GM21423 (cell line): ENCODE results near the gene MTHFSD.

Experiments used
- ATAC-seq: cut with Tn5 transposase; IDR thresholded peaks from one replicate; pipeline ENCODE4 v1.9.1; 2021; ENCODE audit warnings: mild to moderate bottlenecking, moderate library complexity; ENCODE audit not compliant: unreplicated experiment

MTHFSD gene

DNA sequence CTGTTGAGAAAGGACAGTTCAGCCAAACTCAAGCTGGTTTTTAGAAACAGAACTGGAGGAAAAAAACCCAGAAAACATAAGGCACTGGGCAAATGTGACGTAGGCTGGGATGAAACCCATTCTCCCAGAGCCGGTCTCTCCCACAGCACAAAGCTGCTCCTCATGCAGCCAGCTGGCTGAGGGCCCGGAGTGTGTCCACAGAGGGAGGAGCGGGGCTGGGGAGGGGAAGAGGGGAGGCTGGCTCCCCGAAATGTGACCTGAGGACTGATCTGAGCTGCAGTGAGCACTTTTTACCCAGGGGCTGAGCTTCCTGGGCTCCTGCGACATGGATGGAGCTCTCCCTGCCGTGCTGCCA is 23.9 kb downstream of the MTHFSD start:
- no peak for ATAC-seq

DNA sequence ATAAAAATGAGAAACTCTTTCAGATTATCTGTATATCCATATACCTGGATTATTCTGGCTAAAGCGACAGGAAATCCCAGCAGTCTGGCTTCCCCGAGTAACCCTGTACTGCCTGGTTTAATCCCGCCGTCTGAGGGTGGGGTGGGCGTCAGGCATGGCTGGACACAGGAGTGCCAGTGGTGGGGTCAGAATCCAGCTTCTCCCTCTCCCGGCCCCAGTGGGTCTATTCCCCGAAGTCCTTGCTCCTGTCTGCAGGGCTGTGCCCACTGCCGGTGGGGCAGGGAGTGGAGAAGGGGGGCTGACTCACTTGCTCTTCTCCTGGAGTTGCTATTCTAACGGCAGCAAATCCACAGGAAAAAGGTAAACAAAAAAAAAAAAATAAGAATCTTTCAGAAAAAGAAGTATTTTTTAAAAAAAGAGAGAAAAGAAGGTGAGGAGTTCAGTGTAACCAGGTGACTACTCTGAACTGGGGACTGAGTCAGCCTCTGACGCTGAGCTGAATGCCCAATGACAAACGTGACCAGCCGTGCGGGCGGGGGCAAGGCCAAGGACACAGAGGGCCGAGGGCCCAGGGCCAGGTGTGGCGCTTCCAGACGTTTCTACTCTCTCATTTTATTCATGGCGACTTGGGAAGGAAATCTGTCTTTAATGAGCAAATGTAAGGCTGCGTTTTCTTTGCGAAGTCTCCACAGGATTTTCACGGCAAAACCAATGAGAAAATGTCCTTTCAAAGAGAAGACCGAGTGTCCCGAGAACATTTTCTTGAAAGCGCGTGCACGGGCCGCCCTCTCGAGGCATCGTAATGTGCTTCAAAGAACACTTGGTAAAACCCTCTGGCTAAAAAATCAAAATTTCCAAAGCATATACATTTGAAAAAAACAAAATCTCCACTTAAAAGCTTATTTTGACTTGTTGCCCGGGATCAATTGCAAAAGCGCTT is 24.5 kb downstream of the MTHFSD start:
- no peak for ATAC-seq

DNA sequence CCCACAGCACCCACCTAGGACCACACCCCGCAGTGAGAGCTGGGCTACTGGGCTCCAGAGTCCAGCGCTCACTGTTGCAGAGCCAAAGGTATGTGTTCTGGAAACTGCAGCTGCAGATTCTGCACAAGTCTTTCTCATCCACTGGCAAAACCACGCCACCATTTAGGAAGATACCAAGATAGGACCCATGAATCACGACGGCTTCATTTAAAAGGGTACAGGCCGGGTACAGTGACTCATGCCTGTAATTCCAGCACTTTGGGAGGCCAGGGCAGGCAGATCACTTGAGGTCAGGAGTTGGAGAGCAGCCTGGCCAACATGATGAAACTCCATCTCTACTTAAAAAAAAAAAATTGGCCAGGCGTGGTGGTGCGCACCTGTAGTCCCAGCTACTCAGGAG is 25.9 kb downstream of the MTHFSD start:
- ATAC-seq = no peak

DNA sequence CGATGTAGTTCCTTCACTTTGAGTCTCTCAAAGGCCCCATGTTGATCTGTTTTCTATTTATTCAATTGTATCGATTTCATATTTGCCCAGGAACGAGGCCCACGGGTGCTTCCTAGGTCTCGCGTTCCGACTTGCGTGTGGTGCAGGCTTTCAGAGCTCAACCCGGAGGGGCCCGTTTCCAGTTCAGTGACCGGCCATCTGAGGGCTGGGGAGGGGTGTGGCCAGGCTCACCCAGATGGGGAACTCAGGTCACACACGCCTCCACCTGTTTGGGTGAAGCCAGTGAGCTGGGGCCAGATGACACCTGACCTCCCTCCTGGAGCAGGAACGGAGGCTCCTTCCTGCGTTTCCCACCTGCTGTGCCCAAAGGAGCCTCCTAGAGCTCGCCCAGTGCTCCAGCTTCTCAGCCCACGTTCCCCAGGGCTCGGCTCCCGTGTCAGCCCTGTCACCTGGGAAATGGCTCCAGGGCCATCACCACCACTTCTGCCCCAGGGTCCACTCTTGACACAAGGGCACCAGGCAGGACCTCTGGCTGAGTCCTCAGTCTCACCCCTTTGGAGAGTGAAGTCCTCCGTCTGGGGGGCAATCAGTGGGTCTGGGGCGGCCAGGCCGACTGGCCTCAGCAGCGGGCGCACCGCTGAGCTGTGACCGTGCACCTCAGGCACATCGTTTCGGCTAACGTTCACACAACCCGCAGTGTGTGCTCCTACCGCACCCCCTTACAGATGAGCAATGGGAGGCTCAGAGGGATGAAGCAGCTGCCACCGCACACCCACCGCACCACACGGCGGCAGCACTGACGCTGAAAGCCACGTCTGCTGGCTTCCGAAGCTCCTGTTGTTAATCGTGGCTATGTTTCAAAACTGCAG is 26.7 kb downstream of the MTHFSD start:
- ATAC-seq = no peak

DNA sequence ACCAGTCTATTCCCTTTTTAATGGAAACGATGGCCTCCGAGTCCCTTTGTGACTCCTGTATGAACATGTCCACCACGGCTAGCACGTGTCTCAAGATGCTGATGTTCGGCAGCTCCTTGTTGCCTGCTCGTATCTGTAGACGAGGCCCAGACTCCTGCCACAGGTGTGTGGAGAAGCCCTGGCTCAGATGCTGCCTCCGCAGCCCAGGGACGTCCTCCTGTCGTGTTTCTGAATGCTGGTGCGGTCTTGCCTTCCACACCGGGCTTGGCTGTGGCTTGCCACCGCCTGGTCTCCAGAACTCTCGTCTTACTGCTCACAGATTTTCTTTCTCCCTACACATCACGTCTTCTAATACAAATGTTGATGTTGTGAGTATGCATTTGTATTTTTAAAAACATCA is 27.7 kb downstream of the MTHFSD start:
- ATAC-seq = no peak

DNA sequence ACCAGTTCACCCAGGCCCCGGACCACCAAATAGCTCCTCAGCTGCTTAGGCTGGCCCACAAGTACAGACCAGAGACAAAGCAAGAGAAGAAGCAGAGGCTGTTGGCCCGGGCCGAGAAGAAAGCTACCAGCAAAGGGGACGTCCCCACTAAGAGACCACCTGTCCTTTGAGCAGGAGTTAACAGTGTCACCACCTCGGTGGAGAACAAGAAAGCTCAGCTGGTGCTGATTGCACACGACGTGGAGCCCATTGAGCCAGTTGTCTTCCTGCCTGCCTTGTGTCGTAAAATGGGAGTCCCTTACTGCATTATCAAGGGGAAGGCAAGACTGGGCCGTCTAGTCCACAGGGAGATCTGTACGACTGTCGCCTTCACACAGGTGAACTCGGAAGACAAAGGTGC is 29.3 kb downstream of the MTHFSD start:
- no peak for ATAC-seq

DNA sequence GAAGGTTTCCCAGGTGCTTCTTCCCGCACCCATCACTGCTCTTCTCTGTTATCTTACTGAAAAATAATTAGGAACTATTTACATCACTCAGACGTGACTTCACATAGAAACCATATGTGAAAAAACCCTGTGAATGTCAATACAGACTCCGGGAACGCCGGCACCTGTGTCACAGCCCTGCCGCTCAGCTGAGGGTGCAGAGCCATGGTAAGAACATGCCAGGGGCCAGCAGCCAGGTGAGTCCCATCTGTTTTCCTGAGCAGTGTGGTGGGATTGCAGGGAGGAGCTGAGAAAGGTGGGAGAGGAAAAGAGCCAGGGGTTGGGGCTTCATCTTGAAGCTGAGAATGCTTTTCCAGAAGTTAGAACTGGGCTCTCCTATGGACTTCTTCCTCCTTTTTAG is 31.0 kb downstream of the MTHFSD start:
- ATAC-seq = no peak

DNA sequence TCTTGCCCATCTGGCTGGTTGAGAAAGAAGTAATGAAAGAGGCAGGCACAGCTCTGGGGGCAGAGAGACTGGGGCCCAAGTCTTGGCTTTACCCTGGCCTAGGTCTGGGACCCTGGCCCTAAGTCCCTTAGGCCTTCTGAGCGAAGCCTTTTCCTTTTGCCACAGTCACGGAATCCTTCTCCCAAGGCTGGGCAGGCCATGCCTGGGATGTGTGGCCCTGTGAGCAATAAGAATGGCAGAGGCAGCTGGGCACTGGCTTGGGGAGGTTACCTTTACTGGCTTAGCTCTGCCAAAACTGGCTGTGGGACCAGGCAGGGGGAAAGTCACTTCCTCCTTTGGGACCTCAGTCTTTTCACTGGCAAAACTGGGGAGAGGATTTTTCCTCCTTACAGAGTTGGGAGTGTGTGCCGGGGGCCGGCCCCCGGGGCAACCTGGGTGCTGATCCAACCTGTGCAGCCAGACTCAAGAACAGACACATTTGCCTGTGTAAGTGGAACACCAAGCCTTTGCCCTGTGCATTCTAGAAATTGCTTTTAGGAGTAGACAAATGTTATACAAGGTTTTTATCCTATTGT is 31.8 kb downstream of the MTHFSD start:
- ATAC-seq = no peak

DNA sequence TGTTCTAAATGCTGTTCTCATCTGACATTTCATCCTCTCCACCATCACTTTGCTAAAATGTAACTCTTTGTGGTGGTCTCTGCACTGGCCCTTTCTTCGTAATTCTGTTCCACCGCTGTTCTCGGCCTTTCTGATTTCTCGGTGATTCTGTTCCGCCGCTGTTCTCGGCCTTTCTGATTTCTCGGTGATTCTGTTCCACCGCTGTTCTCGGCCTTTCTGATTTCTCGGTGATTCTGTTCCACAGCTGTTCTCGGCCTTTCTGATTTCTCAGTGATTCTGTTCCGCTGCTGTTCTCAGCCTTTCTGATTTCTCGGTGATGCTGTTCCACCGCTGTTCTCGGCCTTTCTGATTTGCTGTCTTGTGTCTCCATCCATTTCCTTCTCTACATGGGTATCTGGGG is 32.4 kb downstream of the MTHFSD start:
- ATAC-seq = no peak

DNA sequence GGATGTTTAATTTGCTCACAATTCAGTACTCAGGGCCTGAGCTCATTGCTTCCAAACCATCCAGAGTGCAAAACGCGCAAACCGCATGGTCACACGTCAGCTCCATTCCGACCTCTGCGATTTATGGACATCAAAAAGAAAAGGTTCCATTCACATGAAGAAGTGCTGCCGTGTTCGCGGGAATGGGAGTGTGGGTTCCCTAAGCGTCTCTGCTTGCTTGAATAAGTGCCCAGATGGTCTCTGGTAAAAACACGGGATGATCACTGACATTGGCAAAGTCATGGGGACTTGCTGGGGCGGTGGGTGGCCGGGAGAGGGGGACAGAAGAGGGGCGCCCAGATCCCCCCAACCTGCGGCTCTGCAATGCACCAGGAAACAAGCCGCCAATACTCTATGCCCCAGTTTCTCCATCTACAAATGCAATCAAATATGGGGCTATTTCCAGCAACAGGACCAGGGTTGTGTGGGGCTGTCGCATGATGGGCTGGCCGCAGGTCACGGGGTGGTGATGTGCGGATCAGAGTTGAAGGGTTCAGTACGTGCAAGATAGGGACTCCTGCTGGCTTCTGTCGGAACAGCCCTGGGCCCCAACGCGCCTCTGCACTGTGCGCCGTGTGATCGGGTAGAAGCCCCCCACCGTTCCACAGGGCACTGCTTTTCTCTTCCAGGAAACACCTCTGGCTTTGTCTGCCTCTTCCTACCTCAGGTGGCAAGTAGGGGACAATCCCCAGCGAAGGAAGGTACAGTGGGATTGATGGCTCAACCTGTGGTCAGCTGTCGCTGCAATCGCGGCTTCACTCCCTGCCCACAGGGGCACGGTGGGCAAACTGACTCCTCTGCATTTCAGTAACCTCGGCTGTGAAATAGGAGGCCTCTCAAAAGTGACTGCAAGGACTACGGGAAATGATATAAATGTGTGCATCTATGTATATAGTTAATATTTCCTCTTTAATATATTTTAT is 33.5 kb downstream of the MTHFSD start:
- no peak for ATAC-seq

DNA sequence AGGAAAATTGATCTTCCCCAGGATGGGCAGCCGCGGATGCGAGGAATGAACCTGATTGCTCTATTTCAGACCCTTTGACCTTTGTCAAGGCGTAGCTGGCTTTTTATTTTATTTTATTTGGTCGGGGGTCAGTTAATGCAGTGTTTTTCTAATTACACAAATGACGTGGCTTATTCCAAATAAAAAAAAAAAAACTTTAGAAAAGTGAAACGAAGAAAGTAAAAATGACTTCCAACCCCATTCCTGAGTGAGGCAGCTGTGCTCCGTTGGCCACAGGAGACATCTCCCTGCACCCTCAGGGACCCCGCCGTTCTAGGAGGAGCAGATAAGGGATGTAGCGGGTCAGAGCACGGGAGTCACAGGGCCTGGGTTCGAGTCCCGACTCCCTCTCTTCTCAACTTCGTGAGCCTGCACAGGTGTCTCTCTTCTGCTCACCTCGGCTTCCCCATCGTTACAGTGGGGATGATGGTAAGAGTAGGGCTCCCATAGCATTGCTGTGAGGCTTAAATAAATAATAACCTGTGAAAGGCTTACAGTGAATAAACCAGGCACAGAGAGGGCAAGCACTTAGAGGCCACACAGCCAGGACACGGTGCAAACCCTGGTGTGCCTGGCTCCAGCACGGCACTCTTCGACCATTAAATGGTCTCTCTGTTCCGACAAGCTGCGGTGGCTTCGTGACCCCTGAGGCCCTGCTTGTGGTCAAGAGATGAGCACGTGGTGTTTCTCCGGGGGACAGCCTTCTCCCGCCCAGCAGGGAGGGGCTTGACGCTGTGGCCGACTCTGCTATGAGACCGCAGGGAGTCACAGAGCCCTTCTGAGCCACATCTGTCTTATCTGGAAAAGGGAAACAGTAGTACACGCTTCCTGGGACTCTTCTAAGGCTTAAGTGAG is 34.5 kb downstream of the MTHFSD start:
- ATAC-seq = no peak

DNA sequence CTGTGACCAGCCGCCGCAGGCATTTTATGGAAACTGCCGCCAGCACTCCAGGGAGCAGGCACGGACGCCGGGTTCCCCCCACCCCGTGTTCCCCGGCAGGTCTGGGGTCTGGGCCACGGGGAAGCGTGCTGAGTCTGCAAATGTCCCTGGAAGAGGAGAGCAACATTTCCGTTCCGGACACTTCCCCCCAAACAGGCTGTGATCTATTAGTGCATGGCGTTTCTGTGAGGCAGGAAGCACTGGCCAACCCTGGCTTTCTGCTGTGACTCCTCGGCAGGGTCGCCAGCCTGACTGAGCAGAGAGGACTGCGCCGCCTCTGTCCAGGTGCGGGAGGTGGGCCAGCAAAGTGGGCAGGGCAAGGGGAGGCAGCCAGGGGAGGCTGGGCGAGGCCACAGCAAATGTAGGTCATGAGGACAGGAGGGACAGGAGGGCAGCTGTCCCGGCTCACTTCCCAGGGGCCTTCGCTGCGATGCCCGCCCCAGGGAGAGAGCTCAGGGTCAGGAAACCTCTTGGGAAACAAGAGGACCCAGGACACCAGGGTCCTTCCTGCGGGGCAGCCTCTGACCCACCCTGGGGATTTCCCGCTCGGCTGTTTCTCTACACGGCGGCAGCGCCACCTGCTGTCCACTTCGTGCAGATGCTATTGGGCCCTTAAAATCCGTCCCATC is 35.3 kb downstream of the MTHFSD start:
- ATAC-seq = no peak

DNA sequence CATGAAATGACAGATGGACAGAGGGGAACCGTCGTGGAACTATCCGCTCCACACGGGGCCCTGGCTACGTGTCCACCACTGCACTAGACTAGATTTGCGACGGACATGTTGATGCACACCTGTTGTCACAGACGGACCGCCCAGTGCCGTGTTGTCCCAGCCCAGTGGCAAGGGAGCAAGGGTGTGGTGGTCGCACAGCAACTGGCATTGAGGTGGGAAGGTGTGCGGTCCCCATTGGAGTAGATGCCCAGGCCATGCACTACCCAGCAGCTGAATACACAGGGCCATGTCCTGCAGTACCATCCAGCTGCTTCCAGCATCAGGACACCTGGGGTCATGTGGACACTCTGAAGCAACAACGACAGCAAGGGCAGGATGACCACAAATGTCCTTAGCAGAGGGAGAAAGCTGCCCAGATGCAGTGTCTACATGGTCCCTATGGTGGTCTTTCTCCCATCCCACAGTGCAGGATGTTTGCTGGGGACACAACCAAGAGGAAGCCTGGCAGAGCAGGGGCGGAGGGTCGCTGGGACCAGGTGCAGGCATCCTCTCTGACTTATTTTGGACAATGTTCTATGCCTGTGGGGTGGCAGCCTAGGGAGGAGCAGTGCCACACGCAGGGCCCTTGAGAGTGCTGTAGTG is 35.9 kb downstream of the MTHFSD start:
- no peak for ATAC-seq

DNA sequence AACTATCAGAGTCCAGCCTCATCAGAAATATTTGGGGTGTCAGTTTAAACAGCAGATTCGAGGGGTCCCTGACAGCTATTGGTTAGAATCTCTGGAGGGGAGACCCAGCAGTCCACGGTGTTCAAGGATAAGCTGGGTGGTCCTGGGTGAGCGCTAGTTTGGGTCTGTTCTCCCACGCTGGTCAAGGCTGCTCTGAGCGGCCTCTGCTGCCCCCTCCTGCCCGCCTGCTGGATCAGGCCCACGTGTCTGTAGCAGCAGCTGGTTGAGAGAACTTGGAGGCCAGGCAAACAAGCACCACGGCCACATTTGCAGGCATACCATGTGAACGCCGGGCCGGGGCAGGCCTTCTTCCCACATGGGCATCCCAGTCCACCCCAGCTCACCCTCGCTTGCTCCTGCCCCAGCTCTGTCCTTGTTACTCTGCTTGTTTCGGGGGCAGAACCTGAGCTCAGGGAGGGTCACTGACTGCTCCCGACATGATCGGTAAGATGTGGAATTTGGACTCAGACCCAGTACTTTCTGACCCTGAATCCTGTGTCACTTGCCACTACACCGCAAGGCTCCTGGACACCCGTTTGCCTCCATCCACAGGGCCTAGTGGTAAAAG is 37.3 kb downstream of the MTHFSD start:
- ATAC-seq = no peak

DNA sequence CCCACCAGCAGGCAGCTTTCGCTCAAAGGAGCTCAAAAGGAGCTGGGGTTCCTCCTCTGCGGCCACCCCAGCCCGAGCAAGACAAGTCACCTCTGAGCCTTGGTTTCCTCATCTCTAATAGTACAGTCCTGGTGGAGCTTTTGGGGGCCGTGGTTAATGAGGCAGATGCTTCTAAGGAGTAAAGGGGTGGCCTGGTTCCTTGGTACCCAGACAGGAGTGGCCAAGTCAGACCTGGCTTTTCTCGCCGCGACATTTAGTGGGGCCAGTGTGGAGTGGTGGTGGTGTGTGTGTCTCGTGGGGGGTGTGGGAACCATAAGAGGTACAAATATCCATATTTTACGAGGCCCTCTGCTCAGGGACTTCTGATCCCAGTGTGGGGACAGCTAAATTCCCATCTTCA is 38.0 kb downstream of the MTHFSD start:
- ATAC-seq = no peak

DNA sequence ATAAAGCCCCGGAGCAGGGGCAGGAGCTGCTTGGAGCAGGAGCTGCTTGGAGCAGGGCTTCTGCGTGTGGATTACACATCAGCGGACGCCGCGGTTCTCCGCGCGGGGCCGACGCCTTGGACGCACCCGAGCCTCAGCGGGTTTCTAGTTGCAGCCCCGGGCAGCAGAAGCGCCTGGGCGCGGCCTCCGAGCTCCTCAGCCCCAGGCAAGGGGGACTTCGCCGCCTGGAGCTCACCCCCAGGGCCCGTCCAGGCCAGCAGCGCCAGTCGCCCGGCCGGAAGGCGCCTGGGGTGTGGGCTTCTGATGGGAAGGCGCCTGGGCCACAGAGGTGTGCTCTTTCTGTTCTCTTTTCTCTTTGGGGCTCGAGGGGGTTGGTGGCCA is 38.4 kb downstream of the MTHFSD start:
- ATAC-seq = no peak

DNA sequence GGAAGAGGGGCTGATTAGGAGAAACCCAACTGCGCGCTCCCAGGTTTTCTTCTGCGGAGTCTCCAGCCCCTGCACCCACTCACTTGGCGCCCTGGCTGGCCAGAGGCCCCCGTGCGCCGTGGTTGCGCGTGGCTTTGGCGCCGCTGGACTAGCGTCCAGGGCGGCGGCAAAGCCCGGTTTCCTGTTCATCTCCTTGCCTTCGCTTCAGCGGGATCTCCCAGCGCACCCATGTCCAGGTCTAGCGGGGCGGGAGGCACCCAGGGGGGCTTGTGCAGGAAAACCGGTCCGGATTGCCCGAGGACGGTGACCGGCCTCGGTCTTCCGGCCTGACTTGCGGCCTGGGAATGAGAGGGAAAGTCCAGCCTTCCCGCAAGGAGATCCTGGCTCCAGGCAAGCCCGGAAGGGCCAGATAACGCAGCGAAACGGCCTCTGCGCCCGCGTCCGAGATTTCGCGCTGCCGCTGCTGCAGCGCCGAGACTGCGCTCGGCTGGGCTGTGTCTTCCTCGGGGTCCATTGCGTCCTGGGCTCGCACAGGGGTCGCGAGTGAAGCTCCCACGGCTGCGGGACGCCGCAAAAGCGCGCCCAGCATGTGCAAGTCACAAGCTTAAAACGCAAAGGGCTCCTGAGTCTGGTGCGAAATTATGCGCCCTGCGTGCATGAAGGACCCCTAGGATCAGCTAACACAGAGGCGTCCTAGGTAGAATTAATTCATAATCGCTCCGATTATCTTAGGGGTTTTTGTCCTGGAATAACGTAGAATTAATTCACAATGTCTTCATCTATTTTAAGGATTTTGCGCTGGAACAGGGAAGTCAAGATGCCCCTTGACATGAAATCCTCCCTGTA is 39.0 kb downstream of the MTHFSD start:
- ATAC-seq = no peak
